ENCODE measurements around the gene PDGFC.

The PDGFC gene

DNA sequence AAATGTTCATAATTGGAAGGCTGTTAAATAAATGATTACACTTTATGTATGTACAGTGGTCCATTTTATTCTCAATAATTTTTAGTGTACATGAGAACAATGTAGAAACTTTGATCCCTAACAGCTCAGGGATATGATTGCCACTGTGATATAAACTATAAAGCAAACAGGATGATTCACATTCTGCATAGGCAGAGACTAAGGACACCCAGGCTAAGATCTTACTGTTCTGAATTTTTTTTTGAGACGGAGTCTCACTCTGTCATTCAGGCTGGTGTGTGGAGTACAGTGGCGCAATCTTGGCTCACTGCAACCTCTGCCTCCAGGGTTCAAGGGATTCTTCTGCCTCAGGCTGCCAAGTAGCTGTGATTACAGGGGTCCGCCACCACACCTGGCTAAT lies 186.6 kb downstream of the PDGFC start:
- H3K27ac ChIP-seq = no peak overlapping the region
- H3K36me3 ChIP-seq = no peaks in the 10 kb centered on the region
- H3K4me1 ChIP-seq = no peaks in the 10 kb centered on the region
- TF ChIP-seq, protein P1, sequence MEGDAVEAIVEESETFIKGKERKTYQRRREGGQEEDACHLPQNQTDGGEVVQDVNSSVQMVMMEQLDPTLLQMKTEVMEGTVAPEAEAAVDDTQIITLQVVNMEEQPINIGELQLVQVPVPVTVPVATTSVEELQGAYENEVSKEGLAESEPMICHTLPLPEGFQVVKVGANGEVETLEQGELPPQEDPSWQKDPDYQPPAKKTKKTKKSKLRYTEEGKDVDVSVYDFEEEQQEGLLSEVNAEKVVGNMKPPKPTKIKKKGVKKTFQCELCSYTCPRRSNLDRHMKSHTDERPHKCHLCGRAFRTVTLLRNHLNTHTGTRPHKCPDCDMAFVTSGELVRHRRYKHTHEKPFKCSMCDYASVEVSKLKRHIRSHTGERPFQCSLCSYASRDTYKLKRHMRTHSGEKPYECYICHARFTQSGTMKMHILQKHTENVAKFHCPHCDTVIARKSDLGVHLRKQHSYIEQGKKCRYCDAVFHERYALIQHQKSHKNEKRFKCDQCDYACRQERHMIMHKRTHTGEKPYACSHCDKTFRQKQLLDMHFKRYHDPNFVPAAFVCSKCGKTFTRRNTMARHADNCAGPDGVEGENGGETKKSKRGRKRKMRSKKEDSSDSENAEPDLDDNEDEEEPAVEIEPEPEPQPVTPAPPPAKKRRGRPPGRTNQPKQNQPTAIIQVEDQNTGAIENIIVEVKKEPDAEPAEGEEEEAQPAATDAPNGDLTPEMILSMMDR (IDR thresholded peaks at IDR 0.05) = no peak
- DNase-seq = no peak
- H3K27me3 ChIP-seq = no peaks in the 10 kb centered on the region
- no peak overlapping the region for H3K4me3 ChIP-seq
- intact Hi-C loops (cut with DNase I; ENCODE audit: low total_unique reads) = loop anchor here (5.0 kb wide), 1 partner anchor 173 kb away; no protein-coding TSS in a partner anchor
- no peaks in the 10 kb centered on the region for H3K9me3 ChIP-seq

DNA sequence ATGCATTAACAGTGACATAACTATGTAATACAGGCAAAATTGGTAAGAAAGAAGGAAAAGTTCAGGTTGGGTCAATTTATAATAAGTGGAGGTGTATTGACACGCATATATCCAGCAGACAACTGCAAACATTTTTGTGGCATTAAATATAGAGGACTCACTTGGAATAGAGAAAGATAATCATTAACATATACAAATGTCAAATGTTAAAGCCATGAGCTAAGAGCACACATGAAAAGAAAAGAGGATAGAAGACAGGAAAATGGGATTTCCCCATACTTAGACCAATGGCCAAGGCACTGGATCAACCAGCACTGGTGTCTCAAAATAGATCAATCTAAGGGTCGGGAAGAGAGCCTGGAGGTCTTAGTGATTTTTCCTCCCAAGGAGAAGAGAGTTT lies 187.6 kb downstream of the PDGFC start:
- Histone ChIP-seq H3K9me3 (no peaks in the 10 kb centered on the region), H3K36me3 (no peaks in the 10 kb centered on the region), H3K27ac (no peak overlapping the region), H3K4me3 (no peak overlapping the region), H3K4me1 (peaks cover 0 to 9% (median 4%) of the 10 kb centered on the region in 4 donors), H3K27me3 (no peaks in the 10 kb centered on the region)
- TF ChIP-seq, protein P1 (IDR thresholded peaks at IDR 0.05) = no peak
- DNase-seq = no peak
- intact Hi-C loops (cut with DNase I; ENCODE audit: low total_unique reads) = no loop called here

DNA sequence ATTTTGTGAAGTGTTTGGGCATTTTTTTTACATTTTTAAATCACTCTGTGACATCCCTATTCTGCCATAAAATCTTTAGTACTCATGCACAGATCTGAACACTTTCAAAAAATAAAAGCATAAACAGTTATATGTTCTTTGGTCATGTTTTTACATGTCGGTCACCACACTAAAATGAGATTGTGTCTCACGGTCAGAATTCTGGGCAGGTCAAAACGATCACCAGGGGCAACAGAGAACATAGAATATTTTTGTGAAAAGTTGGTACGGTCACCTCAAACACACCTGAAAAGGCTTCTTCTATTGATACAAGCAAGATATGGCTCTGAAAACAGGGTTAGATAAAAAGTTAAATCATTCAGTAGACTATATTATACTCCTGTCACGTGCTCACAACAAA lies 189.1 kb downstream of the PDGFC start:
- no peaks in the 10 kb centered on the region for H3K27me3 ChIP-seq
- H3K36me3 ChIP-seq = no peaks in the 10 kb centered on the region
- TF ChIP-seq, protein P1 (IDR thresholded peaks at IDR 0.05) = no peak
- no peak overlapping the region for H3K4me3 ChIP-seq
- intact Hi-C loops (cut with DNase I; ENCODE audit: low total_unique reads) = no loop called here
- H3K27ac ChIP-seq = no peak overlapping the region
- no peak for DNase-seq
- H3K9me3 ChIP-seq = no peaks in the 10 kb centered on the region
- peaks cover 0 to 23% (median 11%) of the 10 kb centered on the region in 4 donors for H3K4me1 ChIP-seq

DNA sequence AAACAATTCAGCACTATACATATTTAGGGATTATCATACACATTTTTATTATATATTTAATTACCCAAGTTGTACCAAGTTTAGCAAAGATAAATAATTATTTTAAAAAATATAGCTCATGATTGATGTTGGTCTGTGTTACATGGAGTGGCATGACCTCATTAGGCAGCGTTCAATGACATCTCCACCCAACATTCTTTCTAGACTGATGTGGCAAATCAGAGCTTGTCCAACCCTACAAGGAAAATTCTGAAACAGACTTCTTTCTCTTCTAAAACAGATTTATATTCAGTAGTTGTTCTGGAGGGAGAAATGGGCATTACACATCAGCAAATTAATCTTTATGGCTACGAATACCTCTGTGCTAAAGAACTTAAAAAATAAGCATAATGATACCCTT lies 189.7 kb downstream of the PDGFC start:
- H3K27me3 ChIP-seq = no peaks in the 10 kb centered on the region
- intact Hi-C loops (cut with DNase I; ENCODE audit: low total_unique reads) = no loop called here
- no peaks in the 10 kb centered on the region for H3K36me3 ChIP-seq
- peaks cover 0 to 30% (median 11%) of the 10 kb centered on the region in 4 donors for H3K4me1 ChIP-seq
- H3K9me3 ChIP-seq = no peaks in the 10 kb centered on the region
- no peak overlapping the region for H3K27ac ChIP-seq
- H3K4me3 ChIP-seq = no peak overlapping the region
- DNase-seq = no peak
- TF ChIP-seq, protein P1 (IDR thresholded peaks at IDR 0.05) = no peak

DNA sequence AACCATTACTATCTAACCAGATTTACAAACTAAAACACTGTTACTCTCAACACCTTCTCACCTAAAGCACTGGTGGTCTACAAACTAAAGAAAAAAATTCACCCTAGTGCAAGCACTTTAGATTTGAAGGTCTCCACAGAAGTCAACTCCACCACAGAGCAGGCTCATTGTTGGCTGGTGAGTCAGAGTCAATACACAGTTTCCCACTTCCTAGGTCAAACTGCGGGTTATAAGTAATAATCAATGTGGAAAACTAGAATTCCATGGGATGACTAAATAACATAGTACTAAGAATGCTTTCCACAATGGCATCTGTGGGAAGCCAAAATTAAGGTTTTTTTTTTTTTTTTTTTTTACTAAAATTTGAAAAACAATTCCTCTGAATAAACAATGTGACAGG lies 191.8 kb downstream of the PDGFC start:
- H3K9me3 ChIP-seq = no peaks in the 10 kb centered on the region
- no peak overlapping the region for H3K4me3 ChIP-seq
- no peak for DNase-seq
- intact Hi-C loops (cut with DNase I; ENCODE audit: low total_unique reads) = loop anchor here (10.0 kb wide), 2 partner anchors 55 to 175 kb away; no protein-coding TSS in a partner anchor
- no peaks in the 10 kb centered on the region for H3K27me3 ChIP-seq
- no peak overlapping the region for H3K27ac ChIP-seq
- no peaks in the 10 kb centered on the region for H3K36me3 ChIP-seq
- TF ChIP-seq, protein P1 (IDR thresholded peaks at IDR 0.05) = no peak
- H3K4me1 ChIP-seq = peaks cover 0 to 50% (median 13%) of the 10 kb centered on the region in 4 donors

DNA sequence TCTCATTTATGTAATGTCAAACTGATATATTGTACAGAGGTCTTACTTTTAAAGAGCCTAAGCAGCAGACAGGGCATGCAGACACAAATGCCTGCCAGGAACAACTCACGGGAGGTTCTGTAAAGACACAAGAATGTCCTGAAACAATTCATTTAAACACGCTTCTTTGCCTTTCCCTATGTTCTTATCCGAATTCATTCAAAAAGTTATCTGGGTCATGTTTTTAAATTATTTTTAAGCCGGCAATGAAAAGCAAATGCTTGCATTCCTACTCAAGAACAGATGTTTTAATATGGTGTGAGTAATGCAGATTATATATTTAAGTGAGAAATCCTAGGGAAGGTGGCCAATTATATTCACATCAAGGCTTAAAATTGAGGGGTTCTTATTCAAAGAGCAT lies 192.6 kb downstream of the PDGFC start:
- TF ChIP-seq, protein P1 (IDR thresholded peaks at IDR 0.05) = no peak
- no peak for DNase-seq
- Histone ChIP-seq H3K36me3 (no peaks in the 10 kb centered on the region), H3K9me3 (no peaks in the 10 kb centered on the region), H3K27ac (peak overlapping the region in 1 of 2 donors; percentile 5), H3K27me3 (no peaks in the 10 kb centered on the region), H3K4me3 (no peak overlapping the region), H3K4me1 (peaks cover 0 to 58% (median 17%) of the 10 kb centered on the region in 4 donors)
- intact Hi-C loops (cut with DNase I; ENCODE audit: low total_unique reads) = loop anchor here (10.0 kb wide), 2 partner anchors 56 to 176 kb away; no protein-coding TSS in a partner anchor
